Activated T-helper 2 cell treated with anti-CD3 and anti-CD28 coated beads, Interferon-gamma antibody, Interleukin-2, Interleukin-4, amounts not matched to agents 10 μg/mL and 5 μg/mL and 100 μg/mL, durations not matched to agents 14 hours and 24 hours and 36 hours (primary cell): ENCODE data around the gene PCSK1. TPM values are rescaled to one million over a fixed set of nuclear protein-coding genes. Genes with fewer than 3 reads are reported as not detected.
"Not testable (repeated sequence)": the region's sequence is repeated elsewhere in the genome, so short reads cannot be mapped to it uniquely, and the experiment has no call there.

Experiments used
- DNase-seq: peaks from one replicate; pipeline ENCODE4 v3.0.0; 2021; ENCODE audit warnings: low spot score
- H3K27ac Mint-ChIP-seq: one replicate; pipeline ENCODE4 v1.8.0; 2021; ENCODE audit warnings: mixed read lengths
- H3K27me3 Mint-ChIP-seq: one replicate; pipeline ENCODE4 v1.8.0; 2021; ENCODE audit warnings: low read depth, mixed read lengths
- H3K36me3 Mint-ChIP-seq: one replicate; pipeline ENCODE4 v1.8.0; 2021; ENCODE audit warnings: low read depth, mixed read lengths
- H3K4me1 Mint-ChIP-seq: one replicate; pipeline ENCODE4 v1.8.0; 2021; ENCODE audit warnings: low read depth, mixed read lengths
- H3K4me3 Mint-ChIP-seq: one replicate; pipeline ENCODE4 v1.8.0; 2021; ENCODE audit warnings: low read depth, mild to moderate bottlenecking, moderate library complexity, mixed read lengths
- H3K9me3 Mint-ChIP-seq: one replicate; pipeline ENCODE4 v1.8.0; 2021; ENCODE audit warnings: mixed read lengths
- intact Hi-C: fragments of 100-400 bp; cut with micrococcal nuclease; formaldehyde crosslinking; loops from one replicate; pipeline ENCODE4 v1.15.1; 2023
- total RNA-seq: library from RNA; stranded (reverse); gene quantifications from 2 replicates; pipeline ENCODE4 v1.2.3, GENCODE V29; 2022

Gene PCSK1
- total RNA-seq, 1 donor from 2014 or later = not detected

- Mint-ChIP-seq H3K36me3 (no peaks in the 10 kb centered on the region), H3K4me1 (no peaks in the 10 kb centered on the region), H3K4me3 (no peak overlapping the region), H3K9me3 (no peaks in the 10 kb centered on the region), H3K27ac (no peak overlapping the region), H3K27me3 (peaks cover 31% of the 10 kb centered on the region)
- intact Hi-C loops = no loop called here
- no peak for DNase-seq
These were observed 51.5 kb downstream of the PCSK1 start for GRCh38 chr5:96381526-96381925.

- Mint-ChIP-seq H3K4me1 (no peaks in the 10 kb centered on the region), H3K4me3 (no peak overlapping the region), H3K36me3 (no peaks in the 10 kb centered on the region), H3K27ac (no peak overlapping the region), H3K9me3 (no peaks in the 10 kb centered on the region), H3K27me3 (peaks cover 33% of the 10 kb centered on the region)
- intact Hi-C loops = no loop called here
- DNase-seq = no peak
These were observed 53.2 kb downstream of the PCSK1 start for GRCh38 chr5:96379896-96380295.

- Mint-ChIP-seq H3K4me3 (no peak overlapping the region), H3K36me3 (no peaks in the 10 kb centered on the region), H3K27ac (no peak overlapping the region), H3K27me3 (peaks cover 39% of the 10 kb centered on the region), H3K9me3 (no peaks in the 10 kb centered on the region), H3K4me1 (no peaks in the 10 kb centered on the region)
- intact Hi-C loops = no loop called here
- DNase-seq = no peak
These were observed 55.5 kb downstream of the PCSK1 start for GRCh38 chr5:96377597-96377996.

- intact Hi-C loops = no loop called here
- H3K4me3 Mint-ChIP-seq = no peak overlapping the region
- DNase-seq = no peak
- H3K27me3 Mint-ChIP-seq = peaks cover 42% of the 10 kb centered on the region
- H3K9me3 Mint-ChIP-seq = no peaks in the 10 kb centered on the region
- no peaks in the 10 kb centered on the region for H3K4me1 Mint-ChIP-seq
- H3K36me3 Mint-ChIP-seq = no peaks in the 10 kb centered on the region
- H3K27ac Mint-ChIP-seq = no peak overlapping the region
These were observed 55.9 kb downstream of the PCSK1 start for GRCh38 chr5:96377167-96377566.

GRCh38 chr5:96374653-96375052 lies 58.4 kb downstream of the PCSK1 start:
- no peak overlapping the region for H3K4me3 Mint-ChIP-seq
- H3K9me3 Mint-ChIP-seq = no peaks in the 10 kb centered on the region
- H3K4me1 Mint-ChIP-seq = no peaks in the 10 kb centered on the region
- DNase-seq = no peak
- no peak overlapping the region for H3K27ac Mint-ChIP-seq
- H3K36me3 Mint-ChIP-seq = no peaks in the 10 kb centered on the region
- intact Hi-C loops = no loop called here
- H3K27me3 Mint-ChIP-seq = peaks cover 46% of the 10 kb centered on the region

- intact Hi-C loops = no loop called here
- Mint-ChIP-seq H3K27ac (no peak overlapping the region), H3K27me3 (peaks cover 48% of the 10 kb centered on the region), H3K4me1 (no peaks in the 10 kb centered on the region), H3K36me3 (no peaks in the 10 kb centered on the region), H3K4me3 (no peak overlapping the region), H3K9me3 (no peaks in the 10 kb centered on the region)
- no peak for DNase-seq
These were observed 59.7 kb downstream of the PCSK1 start for GRCh38 chr5:96373381-96373733.

- H3K36me3 Mint-ChIP-seq = no peaks in the 10 kb centered on the region
- intact Hi-C loops = no loop called here
- no peaks in the 10 kb centered on the region for H3K9me3 Mint-ChIP-seq
- H3K27me3 Mint-ChIP-seq = peaks cover 47% of the 10 kb centered on the region
- H3K4me3 Mint-ChIP-seq = no peak overlapping the region
- H3K4me1 Mint-ChIP-seq = no peaks in the 10 kb centered on the region
- H3K27ac Mint-ChIP-seq = no peak overlapping the region
- no peak for DNase-seq
These were observed 60.2 kb downstream of the PCSK1 start for GRCh38 chr5:96372726-96373380.

GRCh38 chr5:96370976-96371375 lies 62.1 kb downstream of the PCSK1 start:
- peaks cover 53% of the 10 kb centered on the region for H3K27me3 Mint-ChIP-seq
- no peak for DNase-seq

GRCh38 chr5:96367337-96367736 lies 65.7 kb downstream of the PCSK1 start:
- H3K4me1 Mint-ChIP-seq, H3K4me3 Mint-ChIP-seq, H3K27ac Mint-ChIP-seq, H3K9me3 Mint-ChIP-seq, H3K36me3 Mint-ChIP-seq, intact Hi-C loops, DNase-seq: not testable (repeated sequence)
- H3K27me3 Mint-ChIP-seq = peaks cover 43% of the 10 kb centered on the region

More at GRCh38 chr5:96370976-96371375, 62.1 kb downstream of the PCSK1 start:
- H3K36me3 Mint-ChIP-seq = no peaks in the 10 kb centered on the region
- H3K9me3 Mint-ChIP-seq = no peaks in the 10 kb centered on the region
- no peak overlapping the region for H3K4me3 Mint-ChIP-seq
- H3K27ac Mint-ChIP-seq = no peak overlapping the region
- intact Hi-C loops = no loop called here
- no peaks in the 10 kb centered on the region for H3K4me1 Mint-ChIP-seq

- peaks cover 56% of the 10 kb centered on the region for H3K27me3 Mint-ChIP-seq
These were observed 78.8 kb downstream of the PCSK1 start for GRCh38 chr5:96354237-96354636.

GRCh38 chr5:96353220-96353619 lies 79.8 kb downstream of the PCSK1 start:
- Mint-ChIP-seq H3K27me3 (peaks cover 47% of the 10 kb centered on the region), H3K9me3 (no peaks in the 10 kb centered on the region), H3K4me3 (no peak overlapping the region), H3K4me1 (no peaks in the 10 kb centered on the region), H3K36me3 (no peaks in the 10 kb centered on the region), H3K27ac (no peak overlapping the region)
- no peak for DNase-seq
- intact Hi-C loops = no loop called here

More at GRCh38 chr5:96354237-96354636, 78.8 kb downstream of the PCSK1 start:
- no peak overlapping the region for H3K27ac Mint-ChIP-seq
- H3K4me1 Mint-ChIP-seq = no peaks in the 10 kb centered on the region
- no peak for DNase-seq
- intact Hi-C loops = no loop called here
- no peaks in the 10 kb centered on the region for H3K9me3 Mint-ChIP-seq
- H3K4me3 Mint-ChIP-seq = no peak overlapping the region
- H3K36me3 Mint-ChIP-seq = no peaks in the 10 kb centered on the region

- Mint-ChIP-seq H3K4me1 (peaks cover 4% of the 10 kb centered on the region), H3K27ac (no peak overlapping the region)
These were observed 82.4 kb downstream of the PCSK1 start for GRCh38 chr5:96350678-96351077.

GRCh38 chr5:96348536-96348935 lies 84.5 kb downstream of the PCSK1 start:
- H3K4me3 Mint-ChIP-seq = no peak overlapping the region
- peaks cover 17% of the 10 kb centered on the region for H3K4me1 Mint-ChIP-seq
- H3K36me3 Mint-ChIP-seq = no peaks in the 10 kb centered on the region
- intact Hi-C loops = loop anchor here (5.0 to 10.0 kb wide), 4 partner anchors 86 to 806 kb away; partner anchors contain the start of genes CAST and PCSK1
- H3K9me3 Mint-ChIP-seq = no peaks in the 10 kb centered on the region
- peaks cover 46% of the 10 kb centered on the region for H3K27me3 Mint-ChIP-seq
- no peak overlapping the region for H3K27ac Mint-ChIP-seq
- DNase-seq = no peak

More at GRCh38 chr5:96350678-96351077, 82.4 kb downstream of the PCSK1 start:
- intact Hi-C loops = no loop called here
- no peaks in the 10 kb centered on the region for H3K9me3 Mint-ChIP-seq
- no peak overlapping the region for H3K4me3 Mint-ChIP-seq
- H3K36me3 Mint-ChIP-seq = no peaks in the 10 kb centered on the region
- peaks cover 44% of the 10 kb centered on the region for H3K27me3 Mint-ChIP-seq
- no peak for DNase-seq
